Effector CD8-positive, alpha-beta T cell (primary cell): ENCODE results near the gene VIPR2.

Source experiments
- DNase-seq: peaks from one replicate; lab custom pipeline; 2025; lab: John Stamatoyannopoulos, UW

The VIPR2 gene

GRCh38 chr7:159066816-159067575 lies 77.7 kb downstream of the VIPR2 start:
- DNase-seq: no peak

- no peak for DNase-seq
These were observed 78.7 kb downstream of the VIPR2 start for GRCh38 chr7:159065852-159066480.

GRCh38 chr7:159064816-159065510 lies 79.7 kb downstream of the VIPR2 start:
- DNase-seq: no peak

GRCh38 chr7:159064121-159064815 lies 80.4 kb downstream of the VIPR2 start:
- DNase-seq: no peak

GRCh38 chr7:159063046-159063840 lies 81.4 kb downstream of the VIPR2 start:
- DNase-seq: no peak

- no peak for DNase-seq
These were observed 82.1 kb downstream of the VIPR2 start for GRCh38 chr7:159062569-159062968.

- DNase-seq: no peak
These were observed 82.9 kb downstream of the VIPR2 start for GRCh38 chr7:159061674-159062212.

GRCh38 chr7:159061209-159061608 lies 83.5 kb downstream of the VIPR2 start:
- DNase-seq: no peak

GRCh38 chr7:159060440-159060839 lies 84.2 kb downstream of the VIPR2 start:
- DNase-seq: no peak

GRCh38 chr7:159059629-159060028 lies 85.0 kb downstream of the VIPR2 start:
- DNase-seq: no peak

- DNase-seq: no peak
These were observed 87.0 kb downstream of the VIPR2 start for GRCh38 chr7:159057647-159058046.

GRCh38 chr7:159056737-159057136 lies 87.9 kb downstream of the VIPR2 start:
- no peak for DNase-seq

GRCh38 chr7:159051916-159052315 lies 92.8 kb downstream of the VIPR2 start:
- no peak for DNase-seq

- no peak for DNase-seq
These were observed 94.0 kb downstream of the VIPR2 start for GRCh38 chr7:159050704-159051103.

GRCh38 chr7:159049266-159050025 lies 95.2 kb downstream of the VIPR2 start:
- DNase-seq: no peak

GRCh38 chr7:159048656-159049055 lies 96.0 kb downstream of the VIPR2 start:
- no peak for DNase-seq

GRCh38 chr7:159047536-159047935 lies 97.1 kb downstream of the VIPR2 start:
- no peak for DNase-seq

GRCh38 chr7:159046300-159046699 lies 98.4 kb downstream of the VIPR2 start:
- no peak for DNase-seq

GRCh38 chr7:159045839-159046238 lies 98.8 kb downstream of the VIPR2 start:
- no peak for DNase-seq

- no peak for DNase-seq
These were observed 102.0 kb downstream of the VIPR2 start for GRCh38 chr7:159042581-159043101.
